ENCODE measurements around the gene NXF1. TPM values are rescaled to one million over a fixed set of nuclear protein-coding genes. Genes with fewer than 3 reads are reported as not detected.

NXF1 gene
- total RNA-seq, 2 experiments from 2014 or later: 93.6 to 120 TPM

Small RNAs within 50 kb of the gene (microRNA-seq; reads per million reads assigned to microRNA genes)
- gene MIR6514 (3.0 reads per million), gene MIR6748 (not detected)

Other genes starting within 250 kb of the NXF1 start
- gene EEF1G, start 231.5 kb downstream of the NXF1 start, total RNA-seq: 1,000 to 10,000 TPM in 1 of 2 experiments, 100 to 1,000 TPM in 1; 878 to 1,201 TPM
- 10 to 100 TPM; 24.7 to 29.6 TPM for gene TUT1, start 213.9 kb downstream of the NXF1 start, total RNA-seq
- gene MTA2, start 203.6 kb downstream of the NXF1 start, total RNA-seq: 100 to 1,000 TPM; 245 to 264 TPM
- 100 to 1,000 TPM; 132 to 133 TPM for gene EML3, start 192.7 kb downstream of the NXF1 start, total RNA-seq
- gene ROM1, start 192.2 kb downstream of the NXF1 start, total RNA-seq: 1 to 10 TPM; 1.1 to 1.5 TPM
- gene B3GAT3, start 183.5 kb downstream of the NXF1 start, total RNA-seq: 10 to 100 TPM; 64.5 to 69.7 TPM
- 100 to 1,000 TPM; 248 to 275 TPM for gene GANAB, start 158.8 kb downstream of the NXF1 start, total RNA-seq
- gene INTS5, start 152.1 kb downstream of the NXF1 start, total RNA-seq: 10 to 100 TPM; 27.9 to 35.7 TPM
- gene C11orf98, start 140.2 kb downstream of the NXF1 start, total RNA-seq: 100 to 1,000 TPM; 130 to 131 TPM
- gene CSKMT, start 140.1 kb downstream of the NXF1 start, total RNA-seq: 10 to 100 TPM; 23.7 to 31.0 TPM
- gene UQCC3, start 133.8 kb downstream of the NXF1 start, total RNA-seq: 1 to 10 TPM; 7.2 to 9.0 TPM
- 10 to 100 TPM; 17.7 to 27.5 TPM for gene LBHD1, start 133.2 kb downstream of the NXF1 start, total RNA-seq
- gene UBXN1, start 126.4 kb downstream of the NXF1 start, total RNA-seq: 100 to 1,000 TPM; 115 to 152 TPM
- gene LRRN4CL, start 115.9 kb downstream of the NXF1 start, total RNA-seq: under 1 TPM; 0.14 to 0.15 TPM
- gene BSCL2, start 98.0 kb downstream of the NXF1 start, total RNA-seq: 10 to 100 TPM; 24.2 to 29.6 TPM
- not detected for gene GNG3, start 97.8 kb downstream of the NXF1 start, total RNA-seq
- gene HNRNPUL2, start 78.0 kb downstream of the NXF1 start, total RNA-seq: 10 to 100 TPM; 61.6 to 66.6 TPM
- 10 to 100 TPM; 47.5 to 49.2 TPM for gene TTC9C, start 77.0 kb downstream of the NXF1 start, total RNA-seq
- gene ZBTB3, start 51.3 kb downstream of the NXF1 start, total RNA-seq: 10 to 100 TPM in 1 of 2 experiments, 1 to 10 TPM in 1; 9.3 to 10.2 TPM
- gene POLR2G, start 43.9 kb downstream of the NXF1 start, total RNA-seq: 100 to 1,000 TPM in 1 of 2 experiments, 10 to 100 TPM in 1; 77.2 to 110 TPM
- gene TAF6L, start 34.0 kb downstream of the NXF1 start, total RNA-seq: 10 to 100 TPM; 23.5 to 25.0 TPM
- 10 to 100 TPM; 42.4 to 43.0 TPM for gene TMEM179B, start 18.0 kb downstream of the NXF1 start, total RNA-seq
- gene TMEM223, start 13.4 kb downstream of the NXF1 start, total RNA-seq: 10 to 100 TPM; 14.4 to 17.9 TPM
- gene STX5, start 26.6 kb upstream of the NXF1 start, total RNA-seq: 10 to 100 TPM; 30.8 to 38.4 TPM
- not detected for gene TEX54, start 27.4 kb upstream of the NXF1 start, total RNA-seq
- 10 to 100 TPM; 82.9 to 83.9 TPM for gene WDR74, start 34.1 kb upstream of the NXF1 start, total RNA-seq
- 100 to 1,000 TPM; 213 to 259 TPM for gene SLC3A2, start 75.5 kb upstream of the NXF1 start, total RNA-seq
- gene CHRM1, start 115.9 kb upstream of the NXF1 start, total RNA-seq: not detected
- not detected for gene SLC22A6, start 179.5 kb upstream of the NXF1 start, total RNA-seq
- gene SLC22A8, start 210.4 kb upstream of the NXF1 start, total RNA-seq: not detected

Data from activated CD8-positive, alpha-beta memory T cell treated with anti-CD3 and anti-CD28 coated beads, Interleukin-2, amount 10 ng/mL, durations not matched to agents 7 days and 5 days (primary cell).